GM21529 (cell line): ENCODE data around the gene CPED1.
"Not testable (repeated sequence)": the region's sequence is repeated elsewhere in the genome, so short reads cannot be mapped to it uniquely, and the experiment has no call there.

Source experiments
- ATAC-seq: cut with Tn5 transposase; IDR thresholded peaks from one replicate; pipeline ENCODE4 v1.9.1; 2021; ENCODE audit not compliant: unreplicated experiment

The CPED1 gene

DNA sequence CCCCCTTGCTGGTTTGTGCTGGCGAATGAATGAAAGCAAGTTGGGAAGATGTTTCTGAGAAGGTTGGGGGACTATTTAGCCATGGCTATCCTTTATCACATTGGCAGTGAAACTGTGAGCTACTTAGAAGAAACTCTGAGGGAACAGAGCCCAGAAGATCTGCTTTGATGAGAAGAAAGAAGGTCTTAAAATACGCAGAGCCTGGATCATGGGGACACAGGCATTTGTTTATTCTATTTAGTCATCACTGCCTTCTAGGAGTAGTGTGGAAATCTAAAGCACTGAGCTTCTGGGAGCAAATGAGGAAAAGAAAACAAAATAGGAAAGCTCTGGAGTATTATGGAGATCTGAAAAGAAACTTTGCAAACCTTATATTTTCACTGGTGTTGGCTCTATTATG lies 28.5 kb downstream of the CPED1 start:
- no peak for ATAC-seq

DNA sequence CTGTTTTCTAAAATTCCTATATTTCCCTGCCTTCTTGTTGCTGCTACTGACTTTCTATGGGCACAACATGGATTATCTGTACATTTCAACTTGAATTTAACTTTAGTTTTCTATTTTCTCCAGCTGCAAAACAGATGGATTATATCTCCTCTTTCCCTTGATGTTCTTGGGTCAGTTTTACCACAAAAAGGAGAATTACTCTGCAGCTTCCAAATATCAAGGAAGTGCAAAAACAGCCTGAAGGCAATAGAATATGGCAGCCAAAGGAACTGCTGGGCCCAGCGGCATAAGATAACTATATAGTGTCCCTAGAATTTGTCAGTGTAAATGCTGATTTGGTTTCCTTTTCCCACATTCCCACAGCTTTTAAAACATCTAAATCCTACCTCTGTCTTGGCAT lies 29.1 kb downstream of the CPED1 start:
- ATAC-seq: no peak

DNA sequence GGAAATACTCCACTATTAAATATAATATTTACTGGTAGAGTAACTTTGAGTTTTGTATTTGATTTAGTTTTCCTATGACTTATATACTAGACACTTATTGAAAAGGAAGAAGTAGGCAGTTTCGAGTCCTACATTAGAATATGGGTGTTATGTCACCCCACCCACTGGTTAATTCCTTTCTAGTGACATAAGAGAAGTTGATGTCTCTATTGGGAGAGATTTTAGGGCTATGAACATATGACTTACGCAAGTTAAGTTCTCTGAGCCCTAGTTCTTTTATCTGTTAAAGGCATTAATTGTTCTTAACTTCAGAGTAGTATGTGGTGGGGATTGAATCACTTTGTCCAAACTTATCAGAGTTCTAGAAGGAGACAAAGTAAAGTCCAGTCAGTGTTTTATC lies 30.5 kb downstream of the CPED1 start:
- ATAC-seq: no peak

DNA sequence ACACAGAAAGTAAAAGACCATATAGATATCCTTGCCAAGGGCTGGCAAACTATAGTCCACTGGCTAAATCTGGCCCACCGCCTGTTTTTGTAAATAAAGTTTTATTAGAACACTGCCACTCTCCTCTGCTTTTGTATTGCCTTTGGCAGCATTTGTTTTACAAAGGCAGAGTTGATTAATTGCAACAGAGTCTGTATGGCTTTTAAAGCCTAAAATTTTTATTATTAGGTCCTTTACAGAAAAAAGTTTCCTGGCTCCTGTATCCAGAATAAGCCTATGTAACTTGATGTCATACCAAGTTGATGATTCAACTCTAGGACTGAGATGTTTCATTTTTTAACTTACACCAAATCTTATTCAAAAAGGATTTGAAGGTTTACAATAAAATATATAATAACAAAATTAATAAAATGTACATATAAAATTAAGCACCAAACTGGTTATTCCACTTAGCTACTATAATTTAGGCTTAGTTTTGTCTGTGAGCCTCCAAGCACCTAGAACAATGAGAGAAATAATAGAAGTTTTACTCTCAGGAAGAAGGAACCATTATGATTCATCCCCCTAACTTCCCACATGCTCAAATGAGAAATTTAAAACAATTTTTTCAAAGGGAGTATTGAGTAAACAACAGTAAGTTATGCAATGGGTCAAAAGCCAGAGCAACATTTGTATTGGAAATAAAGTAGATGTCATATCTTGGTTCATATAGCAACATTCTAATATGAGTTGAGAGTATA lies 31.9 kb downstream of the CPED1 start:
- ATAC-seq: no peak

- ATAC-seq: no peak
Observed at GRCh38 chr7:121020989-121021969, 32.8 kb downstream of the CPED1 start.

DNA sequence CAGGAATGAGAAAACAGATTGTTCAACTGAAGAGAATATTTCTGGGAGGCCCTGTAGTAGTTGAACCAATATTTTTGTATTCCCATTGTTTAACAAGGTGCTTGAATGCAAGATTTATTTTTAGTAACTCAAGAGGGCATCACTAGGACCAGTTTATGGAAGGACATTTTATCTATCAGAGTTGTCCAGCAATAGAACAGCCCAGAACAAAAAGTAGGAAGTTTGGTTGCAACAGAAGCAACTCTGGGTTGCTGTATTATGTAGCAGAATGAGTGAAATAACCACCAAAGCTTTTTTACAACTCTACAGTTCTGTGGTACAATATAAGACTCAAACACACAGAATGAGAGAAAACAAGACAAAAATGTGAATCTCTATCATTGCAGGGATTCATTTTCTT lies 34.7 kb downstream of the CPED1 start:
- ATAC-seq: no peak

DNA sequence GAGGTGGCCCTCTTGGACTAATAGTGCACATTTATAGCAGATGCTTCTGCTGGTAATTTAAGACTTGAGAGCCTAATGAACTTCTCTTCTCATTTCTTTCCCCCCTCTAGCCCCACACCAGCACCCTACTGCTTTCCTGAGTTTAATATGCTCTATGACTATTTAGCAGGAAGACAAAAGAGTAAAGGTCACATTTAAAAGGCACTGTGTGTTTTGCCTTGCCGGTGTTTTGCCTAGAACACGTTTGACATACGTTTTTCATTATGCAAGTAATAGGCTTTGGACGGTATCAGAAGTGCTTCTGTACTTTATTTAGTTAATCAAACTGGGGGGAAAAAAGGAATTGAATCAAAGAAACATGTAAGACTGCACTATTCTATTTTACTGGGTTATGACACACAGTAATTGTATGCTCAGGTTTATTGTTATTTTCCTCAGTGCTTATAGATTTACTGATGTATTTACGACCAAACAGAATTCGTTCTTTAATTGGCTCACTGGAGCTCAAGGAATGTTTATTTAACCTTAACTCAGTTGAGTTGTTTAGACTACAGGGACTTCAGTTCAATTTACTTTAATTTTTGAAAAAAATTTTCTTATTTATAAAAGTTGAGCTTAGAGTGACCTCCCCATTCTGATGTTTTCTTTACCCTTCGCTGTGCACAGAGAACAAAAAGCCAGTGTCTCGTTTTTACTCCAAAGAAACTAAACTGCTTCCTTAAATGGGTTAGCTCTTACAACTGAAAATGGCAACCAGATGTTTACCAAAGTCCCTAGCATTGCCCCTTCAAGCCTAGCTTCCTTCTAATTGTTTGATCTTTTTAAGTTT lies 35.4 kb downstream of the CPED1 start:
- no peak for ATAC-seq

- ATAC-seq: no peak
Observed at GRCh38 chr7:121024611-121025010, 36.1 kb downstream of the CPED1 start.

DNA sequence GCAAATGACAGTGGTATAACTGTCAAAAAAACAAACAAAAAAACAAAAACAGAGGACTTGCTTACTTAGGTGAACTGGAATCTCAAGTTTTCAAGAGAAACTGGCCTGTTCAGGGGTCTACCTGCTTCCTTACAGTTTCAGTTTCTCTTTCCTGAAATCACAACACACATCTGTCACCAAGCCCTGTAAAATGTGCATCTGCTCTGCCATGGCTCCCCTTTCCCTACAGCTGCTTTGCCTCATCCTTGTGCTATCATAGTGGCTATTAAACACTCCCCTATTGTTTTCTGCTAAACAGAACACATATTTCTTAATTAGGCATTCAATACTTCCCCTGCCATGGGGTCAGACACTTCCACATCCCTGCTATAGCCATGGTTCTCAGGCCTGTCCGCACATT lies 37.6 kb downstream of the CPED1 start:
- no peak for ATAC-seq

DNA sequence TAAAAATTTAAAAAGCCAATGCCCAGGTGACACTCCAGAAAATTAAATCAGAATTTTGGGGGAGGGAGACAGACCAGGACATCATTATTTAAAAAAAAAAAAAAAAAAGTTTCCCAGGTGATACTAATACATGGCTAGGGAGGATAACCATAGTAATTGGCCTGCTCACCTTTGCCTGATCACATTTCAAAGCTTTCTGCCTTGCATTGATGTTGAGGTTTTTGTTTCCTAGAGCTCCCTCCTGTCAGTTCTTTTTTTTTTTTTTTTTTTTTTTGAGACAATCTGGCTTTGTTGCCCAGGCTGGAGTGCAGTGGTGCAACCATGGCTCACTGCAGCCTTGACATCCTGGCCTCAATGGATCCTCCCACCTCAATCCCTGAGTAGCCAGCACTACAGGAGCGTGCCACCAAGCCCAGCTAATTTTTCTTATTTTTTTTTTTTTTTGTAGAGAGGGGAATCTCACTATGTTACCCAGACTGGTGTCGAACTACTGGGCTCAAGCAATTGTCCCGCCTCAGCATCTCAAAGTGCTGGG lies 38.1 kb downstream of the CPED1 start:
- ATAC-seq: no peak

- no peak for ATAC-seq
Observed at GRCh38 chr7:121027761-121028669, 39.5 kb downstream of the CPED1 start.

DNA sequence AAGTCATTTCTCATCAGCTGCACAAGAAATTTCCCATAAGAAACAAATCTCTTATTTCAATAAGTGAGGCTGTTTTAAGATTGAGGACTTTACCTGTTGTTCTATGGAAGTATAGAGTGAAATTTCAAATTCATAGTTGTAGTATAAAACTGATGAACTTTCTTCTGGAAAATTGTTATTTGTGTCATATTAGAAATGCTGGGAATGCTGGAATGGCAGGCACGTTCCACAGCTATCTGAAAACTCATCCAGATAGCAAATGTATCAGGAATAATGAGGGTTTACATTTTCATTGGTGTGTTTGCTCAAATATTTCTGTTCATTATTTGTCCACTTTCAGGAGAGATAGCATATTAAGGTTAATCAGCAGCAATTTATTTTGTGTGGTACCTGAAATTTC lies 40.8 kb downstream of the CPED1 start:
- ATAC-seq: no peak

- ATAC-seq: no peak
Observed at GRCh38 chr7:121030308-121030707, 41.8 kb downstream of the CPED1 start.

DNA sequence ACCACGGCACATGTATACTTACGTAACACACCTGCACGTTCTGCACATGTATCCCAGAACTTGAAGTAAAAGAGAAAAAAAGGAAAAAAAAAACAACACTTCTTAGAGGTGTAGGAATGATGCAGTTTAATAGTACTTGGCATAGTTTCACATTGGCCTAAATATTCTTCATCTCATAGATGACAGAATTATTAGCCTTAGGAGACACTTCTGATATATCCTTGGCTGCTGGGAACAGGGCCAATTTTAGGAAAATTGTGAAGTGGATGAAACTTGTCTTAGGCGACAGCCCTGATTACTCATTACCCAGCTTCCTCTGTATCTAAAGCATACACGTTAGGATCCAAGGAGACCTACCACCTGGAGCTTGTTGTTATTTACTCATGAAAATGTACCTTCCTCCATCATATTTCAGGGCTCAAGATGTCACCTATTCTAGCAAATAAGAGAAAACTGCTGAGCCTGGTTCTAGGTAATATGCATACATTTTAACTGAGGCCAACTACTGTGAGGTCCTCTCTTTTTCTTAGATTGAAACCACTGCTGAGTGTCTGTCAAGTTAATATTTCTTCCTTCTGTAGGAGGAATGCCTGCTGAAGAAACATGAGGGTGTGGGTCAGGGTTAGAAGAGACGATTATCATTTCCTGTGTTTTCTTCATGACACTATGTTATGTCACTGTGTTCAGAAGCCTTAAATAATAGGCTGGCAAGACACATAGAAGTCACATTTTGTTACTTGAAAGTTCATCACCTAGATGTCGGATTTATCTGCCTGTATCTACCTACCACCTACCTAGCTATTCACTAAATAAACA lies 44.3 kb downstream of the CPED1 start:
- ATAC-seq: no peak

GRCh38 chr7:121034929-121035328 lies 46.4 kb downstream of the CPED1 start:
- no peak for ATAC-seq

DNA sequence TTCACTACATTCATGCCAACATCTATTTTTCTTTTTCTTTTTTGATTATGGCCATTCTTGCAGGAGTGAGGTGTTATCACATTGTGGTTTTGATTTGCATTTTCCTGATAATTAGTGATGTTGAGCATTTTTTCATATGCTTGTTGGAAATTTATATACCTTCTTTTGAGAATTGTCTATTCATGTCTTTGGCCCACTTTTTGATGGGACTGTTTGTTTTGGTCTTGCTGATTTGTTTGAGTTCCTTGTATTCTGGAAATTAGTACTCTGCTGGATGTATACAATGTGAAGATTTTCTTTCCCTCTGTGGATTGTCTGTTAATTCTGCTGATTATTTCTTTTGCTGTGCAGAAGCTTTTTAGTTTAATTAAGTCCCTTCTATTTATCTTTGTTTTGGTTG lies 48.3 kb downstream of the CPED1 start:
- not testable (repeated sequence) for ATAC-seq

DNA sequence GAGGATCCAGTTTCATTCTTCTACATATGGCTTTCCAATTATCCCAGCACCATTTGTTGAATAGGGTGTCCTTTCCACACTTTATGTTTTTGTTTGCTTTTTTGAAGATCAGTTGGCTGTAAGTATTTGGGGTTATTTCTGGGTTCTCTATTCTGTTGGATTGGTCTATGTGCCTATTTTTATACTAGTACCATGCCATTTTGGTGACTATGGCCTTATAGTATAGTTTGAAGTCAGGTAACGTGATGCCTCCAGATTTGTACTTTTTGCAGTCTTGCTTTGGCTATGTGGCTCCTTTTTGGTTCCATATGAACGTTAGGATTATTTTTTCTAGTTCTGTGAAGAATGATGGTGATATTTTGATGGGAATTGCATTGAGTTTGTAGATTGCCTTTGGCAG lies 48.8 kb downstream of the CPED1 start:
- not testable (repeated sequence) for ATAC-seq

GRCh38 chr7:121037957-121038716 lies 49.6 kb downstream of the CPED1 start:
- ATAC-seq: no peak
